Karpas-422 (cell line): ENCODE measurements around the gene RASGRP1. TPM values are rescaled to one million over a fixed set of nuclear protein-coding genes. Genes with fewer than 3 reads are reported as not detected.
A peak's percentile ranks its signal among the peaks of the same experiment; 100 is the strongest.
"Not testable (repeated sequence)": the region's sequence is repeated elsewhere in the genome, so short reads cannot be mapped to it uniquely, and the experiment has no call there.

Experiments used
- DNase-seq: peaks from one replicate; pipeline ENCODE4 v3.0.0-alpha.2; 2015
- H2AFZ ChIP-seq: fragments of 200-600 bp; sonication (generic); 2 replicates; pipeline ENCODE4 v1.6.1; 2014; ENCODE audit warnings: antibody characterized with exemption, low read length, mixed read lengths
- H3K27ac ChIP-seq: fragments of 200-600 bp; sonication (generic); 2 replicates; pipeline ENCODE4 v1.5.1; 2014; ENCODE audit warnings: mild to moderate bottlenecking, low read length, moderate library complexity
- H3K27me3 ChIP-seq: fragments of 200-600 bp; sonication (generic); 2 replicates; pipeline ENCODE4 v1.6.1; 2014; ENCODE audit warnings: low read length, mixed read lengths
- H3K36me3 ChIP-seq: fragments of 200-600 bp; sonication (generic); 2 replicates; pipeline ENCODE4 v1.6.1; 2014; ENCODE audit warnings: low read length, mixed read lengths; ENCODE audit not compliant: insufficient read depth
- H3K4me1 ChIP-seq: fragments of 200-600 bp; sonication (generic); 2 replicates; pipeline ENCODE4 v1.6.1; 2014; ENCODE audit warnings: mild to moderate bottlenecking, low read length, mixed read lengths
- H3K4me2 ChIP-seq: fragments of 200-600 bp; sonication (generic); 2 replicates; pipeline ENCODE4 v1.6.1; 2014; ENCODE audit warnings: low read length, low read depth, mild to moderate bottlenecking; ENCODE audit not compliant: poor library complexity, severe bottlenecking
- H3K4me3 ChIP-seq: fragments of 200-600 bp; sonication (generic); 2 replicates; pipeline ENCODE4 v1.5.1; 2014; ENCODE audit warnings: mild to moderate bottlenecking, antibody characterized with exemption, low read length, mixed read lengths
- H3K79me2 ChIP-seq: fragments of 200-600 bp; sonication (generic); 2 replicates; pipeline ENCODE4 v1.6.1; 2014; ENCODE audit warnings: mild to moderate bottlenecking, low read length, mixed read lengths
- H3K9ac ChIP-seq: fragments of 200-600 bp; sonication (generic); 2 replicates; pipeline ENCODE4 v1.6.0; 2014; ENCODE audit warnings: low read length
- H3K9me2 ChIP-seq: fragments of 200-600 bp; sonication (generic), shearing (Covaris generic); replicated peaks from 2 replicates; pipeline ENCODE4 v1.6.0; 2014; ENCODE audit warnings: mild to moderate bottlenecking, low read length, moderate library complexity; ENCODE audit not compliant: insufficient read depth
- H3K9me3 ChIP-seq: fragments of 300-700, 200-600 bp; sonication (generic); 2 replicates; pipeline ENCODE4 v1.6.1; 2014; ENCODE audit warnings: low read length, mixed read lengths
- H4K20me1 ChIP-seq: fragments of 200-600 bp; sonication (generic); 2 replicates; pipeline ENCODE4 v1.6.1; 2014; ENCODE audit warnings: mild to moderate bottlenecking, antibody characterized with exemption, low read length, low read depth; ENCODE audit not compliant: insufficient read depth
- total RNA-seq: library from RNA; depleted of rRNA; stranded (reverse); fragments of >200 nt; shearing (Covaris generic); gene quantifications from 2 replicates; pipeline ENCODE4 v1.2.3, GENCODE V29; 2014; ENCODE audit warnings: low replicate concordance

RASGRP1 gene
- total RNA-seq, 1 experiment from 2014 or later: 71.1 TPM

- H3K4me2 ChIP-seq: no peak overlapping the region
- no peaks in the 10 kb centered on the region for H3K9me3 ChIP-seq
- H3K27ac ChIP-seq: no peak overlapping the region
- no peak overlapping the region for H2AFZ ChIP-seq
- H3K27me3 ChIP-seq: no peaks in the 10 kb centered on the region
- H4K20me1 ChIP-seq: no peaks in the 10 kb centered on the region
- peak; percentile 27 for DNase-seq
- H3K4me3 ChIP-seq: no peak overlapping the region
- no peaks in the 10 kb centered on the region for H3K79me2 ChIP-seq
- H3K9me2 ChIP-seq: no peaks in the 10 kb centered on the region
- no peaks in the 10 kb centered on the region for H3K4me1 ChIP-seq
- no peaks in the 10 kb centered on the region for H3K36me3 ChIP-seq
- no peak overlapping the region for H3K9ac ChIP-seq
Observed at GRCh38 chr15:38587214-38587613, 22.6 kb upstream of the RASGRP1 start.

GRCh38 chr15:38586005-38586404 is 21.4 kb upstream of the RASGRP1 start:
- not testable (repeated sequence) for H3K9me3 ChIP-seq, H3K9ac ChIP-seq, H3K4me2 ChIP-seq, H3K79me2 ChIP-seq, H3K27ac ChIP-seq, H3K9me2 ChIP-seq, H3K4me3 ChIP-seq, H3K4me1 ChIP-seq, H2AFZ ChIP-seq, H3K36me3 ChIP-seq, DNase-seq, H4K20me1 ChIP-seq, H3K27me3 ChIP-seq

GRCh38 chr15:38578626-38579025 is 14.0 kb upstream of the RASGRP1 start:
- H4K20me1 ChIP-seq: no peaks in the 10 kb centered on the region
- no peak overlapping the region for H3K4me2 ChIP-seq
- no peaks in the 10 kb centered on the region for H3K36me3 ChIP-seq
- no peak overlapping the region for H3K4me3 ChIP-seq
- H3K9me2 ChIP-seq: no peaks in the 10 kb centered on the region
- no peaks in the 10 kb centered on the region for H3K4me1 ChIP-seq
- H3K79me2 ChIP-seq: no peaks in the 10 kb centered on the region
- no peak for DNase-seq
- no peak overlapping the region for H3K27ac ChIP-seq
- no peak overlapping the region for H2AFZ ChIP-seq
- H3K9me3 ChIP-seq: no peaks in the 10 kb centered on the region
- H3K9ac ChIP-seq: no peak overlapping the region
- no peaks in the 10 kb centered on the region for H3K27me3 ChIP-seq

GRCh38 chr15:38577424-38577987 is 12.9 kb upstream of the RASGRP1 start:
- DNase-seq: peak; percentile 40
- no peaks in the 10 kb centered on the region for H3K9me2 ChIP-seq
- H3K9me3 ChIP-seq: no peaks in the 10 kb centered on the region
- H3K79me2 ChIP-seq: no peaks in the 10 kb centered on the region
- H3K4me1 ChIP-seq: no peaks in the 10 kb centered on the region
- no peak overlapping the region for H3K4me3 ChIP-seq
- H3K36me3 ChIP-seq: no peaks in the 10 kb centered on the region
- no peaks in the 10 kb centered on the region for H3K27me3 ChIP-seq
- no peak overlapping the region for H3K9ac ChIP-seq
- no peaks in the 10 kb centered on the region for H4K20me1 ChIP-seq
- no peak overlapping the region for H3K27ac ChIP-seq
- no peak overlapping the region for H2AFZ ChIP-seq
- no peak overlapping the region for H3K4me2 ChIP-seq

GRCh38 chr15:38576837-38577236 is 12.2 kb upstream of the RASGRP1 start:
- Histone ChIP-seq H3K27me3 (no peaks in the 10 kb centered on the region), H3K4me2 (no peak overlapping the region), H2AFZ (no peak overlapping the region), H3K9me3 (no peaks in the 10 kb centered on the region), H3K36me3 (no peaks in the 10 kb centered on the region), H3K9ac (no peak overlapping the region), H4K20me1 (no peaks in the 10 kb centered on the region), H3K9me2 (no peaks in the 10 kb centered on the region), H3K4me1 (no peaks in the 10 kb centered on the region), H3K27ac (no peak overlapping the region), H3K79me2 (no peaks in the 10 kb centered on the region), H3K4me3 (no peak overlapping the region)
- no peak for DNase-seq

- no peak overlapping the region for H3K9ac ChIP-seq
- H3K4me3 ChIP-seq: no peak overlapping the region
- H3K79me2 ChIP-seq: no peaks in the 10 kb centered on the region
- no peak overlapping the region for H2AFZ ChIP-seq
- H3K36me3 ChIP-seq: no peaks in the 10 kb centered on the region
- H3K9me3 ChIP-seq: no peaks in the 10 kb centered on the region
- H3K9me2 ChIP-seq: no peaks in the 10 kb centered on the region
- peak; percentile 29 for DNase-seq
- no peaks in the 10 kb centered on the region for H4K20me1 ChIP-seq
- H3K27ac ChIP-seq: no peak overlapping the region
- H3K27me3 ChIP-seq: no peaks in the 10 kb centered on the region
- H3K4me2 ChIP-seq: no peak overlapping the region
- no peaks in the 10 kb centered on the region for H3K4me1 ChIP-seq
Observed at GRCh38 chr15:38576261-38576660, 11.6 kb upstream of the RASGRP1 start.

GRCh38 chr15:38565287-38565670 is 665 bp upstream of the RASGRP1 start:
- Histone ChIP-seq H3K79me2 (peaks cover 37% of the 10 kb centered on the region), H3K4me3 (peak overlapping the region; percentile 79), H2AFZ (no peak overlapping the region), H3K27me3 (no peaks in the 10 kb centered on the region), H3K4me2 (peak overlapping the region; percentile 88), H3K9me2 (no peaks in the 10 kb centered on the region), H3K9me3 (no peaks in the 10 kb centered on the region), H3K36me3 (peaks cover 14% of the 10 kb centered on the region), H3K4me1 (peaks cover 46% of the 10 kb centered on the region), H3K9ac (peak overlapping the region; percentile 86), H3K27ac (no peak overlapping the region), H4K20me1 (no peaks in the 10 kb centered on the region)
- DNase-seq: no peak

- Histone ChIP-seq H4K20me1 (no peaks in the 10 kb centered on the region), H3K4me3 (peak overlapping the region; percentile 79), H2AFZ (peak overlapping the region; percentile 46; the same call in 1 of the 2 replicates), H3K9me2 (no peaks in the 10 kb centered on the region), H3K9me3 (no peaks in the 10 kb centered on the region), H3K36me3 (peaks cover 25% of the 10 kb centered on the region), H3K4me2 (peak overlapping the region; percentile 88), H3K27me3 (no peaks in the 10 kb centered on the region), H3K79me2 (peaks cover 51% of the 10 kb centered on the region), H3K9ac (peak overlapping the region; percentile 86), H3K4me1 (peaks cover 46% of the 10 kb centered on the region), H3K27ac (peak overlapping the region; percentile 81)
- peak; percentile 93 for DNase-seq
Observed at GRCh38 chr15:38563723-38564519, 693 bp downstream of the RASGRP1 start.
